BJ (cell line): ENCODE data around the gene SEC61A1. TPM values are rescaled to one million over a fixed set of nuclear protein-coding genes. Genes with fewer than 3 reads are reported as not detected.

Source experiments
- CTCF ChIA-PET: fragments of 350-600 bp; formaldehyde crosslinking; extraction: SDS; loops from one replicate; lab custom pipeline; 2021; ENCODE audit warnings: antibody characterized with exemption, inconsistent platforms; lab: Yijun Ruan, JAX
- POLR2A ChIA-PET: fragments of 300-600 bp; sonication (Branson Sonifier 250); formaldehyde crosslinking; extraction: SDS; loops from one replicate; lab custom pipeline; 2021; ENCODE audit warnings: antibody characterized with exemption; lab: Charles Lee
- DNase-seq: peaks from one replicate; pipeline ENCODE4 v3.0.0-alpha.2; 2011; ENCODE audit warnings: low read depth
- H3K27me3 ChIP-seq: 2 replicates; pipeline ENCODE4 v1.6.0; 2011; ENCODE audit warnings: low read length; ENCODE audit not compliant: control insufficient read depth, insufficient read depth
- H3K36me3 ChIP-seq: 2 replicates; pipeline ENCODE4 v1.5.1; 2011; ENCODE audit warnings: low read length; ENCODE audit not compliant: control insufficient read depth, insufficient read depth
- H3K4me3 ChIP-seq: 2 replicates; pipeline ENCODE4 v1.5.1; 2011; ENCODE audit warnings: low read depth, mild to moderate bottlenecking, control low read depth, low read length
- CTCF ChIP-seq: IDR thresholded peaks from 2 replicates; pipeline ENCODE4 v1.5.1; 2011; ENCODE audit warnings: low read depth, mild to moderate bottlenecking, control low read depth, inconsistent platforms, low read length, moderate library complexity; ENCODE audit not compliant: insufficient read depth
- polyA plus RNA-seq: library from polyadenylated mRNA; depleted of rRNA; stranded (reverse); fragments of >200 nt; gene quantifications from 2 replicates; pipeline ENCODE4 v1.2.3, GENCODE V29; 2011

SEC61A1 gene
- polyA plus RNA-seq, 1 experiment: 458 TPM

DNA sequence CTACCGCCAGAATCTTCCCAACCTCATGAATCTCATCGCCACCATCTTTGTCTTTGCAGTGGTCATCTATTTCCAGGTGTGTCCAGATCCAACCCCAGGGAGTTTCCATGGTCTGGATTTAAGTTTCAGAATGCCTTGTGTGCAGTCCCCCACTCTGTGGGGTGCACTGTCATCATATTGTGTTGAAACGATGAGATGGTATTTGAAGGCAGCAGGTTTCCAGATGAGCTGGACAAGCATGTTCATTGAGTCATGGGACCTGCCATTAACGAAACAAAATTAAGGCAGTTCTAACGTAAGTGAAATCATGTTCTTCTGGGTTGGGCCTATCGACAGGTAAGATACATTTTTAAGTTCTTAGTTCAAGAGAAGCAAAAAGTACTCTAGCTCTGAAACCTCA, 12.7 kb downstream of the SEC61A1 start:
- ChIA-PET CTCF (no interaction called here), POLR2A (no interaction called here)
- Histone ChIP-seq H3K27me3 (no peaks in the 10 kb centered on the region), H3K4me3 (no peak overlapping the region), H3K36me3 (peaks cover 51% of the 10 kb centered on the region)
- DNase-seq: no peak
- TF ChIP-seq CTCF: no peak

GRCh38 chr3:128066114-128066513, 13.9 kb downstream of the SEC61A1 start:
- no peak for DNase-seq
- no peak for TF ChIP-seq CTCF
- no peaks in the 10 kb centered on the region for H3K27me3 ChIP-seq
- POLR2A ChIA-PET: no interaction called here
- no peak overlapping the region for H3K4me3 ChIP-seq
- CTCF ChIA-PET: interaction anchor here (1.1 to 3.0 kb wide), 3 partner anchors 11 to 68 kb away, joined by 3 to 9 read pairs (median 3); no protein-coding TSS in a partner anchor
- peaks cover 61% of the 10 kb centered on the region for H3K36me3 ChIP-seq

DNA sequence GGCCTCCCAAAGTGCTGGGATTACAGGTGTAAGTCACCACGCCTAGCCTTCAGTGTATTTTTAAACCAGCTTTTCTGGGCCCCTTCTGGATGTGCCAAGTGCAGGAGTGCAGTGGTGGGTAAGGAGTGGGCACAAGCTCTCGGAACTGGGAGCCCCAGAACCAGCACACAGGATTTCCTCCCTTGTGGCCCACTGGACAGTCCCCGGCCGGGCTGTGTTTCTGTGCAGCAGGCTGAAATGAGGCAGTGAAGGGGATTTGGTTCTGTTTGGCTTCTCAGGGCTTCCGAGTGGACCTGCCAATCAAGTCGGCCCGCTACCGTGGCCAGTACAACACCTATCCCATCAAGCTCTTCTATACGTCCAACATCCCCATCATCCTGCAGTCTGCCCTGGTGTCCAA, 14.4 kb downstream of the SEC61A1 start:
- ChIA-PET POLR2A (no interaction called here), CTCF (interaction anchor here (1.1 to 3.0 kb wide), 4 partner anchors 10 to 67 kb away, joined by 3 to 9 read pairs (median 3); no protein-coding TSS in a partner anchor)
- Histone ChIP-seq H3K27me3 (no peaks in the 10 kb centered on the region), H3K4me3 (no peak overlapping the region), H3K36me3 (peaks cover 62% of the 10 kb centered on the region)
- DNase-seq: no peak
- TF ChIP-seq CTCF: no peak

DNA sequence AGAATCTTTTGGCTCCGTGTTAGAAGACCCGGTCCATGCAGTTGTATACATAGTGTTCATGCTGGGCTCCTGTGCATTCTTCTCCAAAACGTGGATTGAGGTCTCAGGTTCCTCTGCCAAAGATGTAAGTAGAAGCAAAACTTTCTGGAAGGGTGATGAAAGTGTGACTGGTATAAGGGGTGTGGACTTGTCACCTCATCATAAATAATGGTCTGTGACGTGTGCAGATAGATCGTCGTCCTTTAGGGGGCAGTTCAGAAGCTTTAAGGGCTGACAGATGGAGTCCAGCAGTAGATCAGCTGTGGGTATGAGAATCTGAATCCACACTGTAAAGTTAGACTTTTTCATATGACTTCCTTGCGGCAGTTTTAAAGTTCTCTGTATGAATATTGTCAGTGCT, 15.3 kb downstream of the SEC61A1 start:
- no peak for TF ChIP-seq CTCF
- CTCF ChIA-PET: interaction anchor here (1.2 to 3.0 kb wide), 3 partner anchors 9 to 28 kb away, joined by 3 to 9 read pairs (median 4); no protein-coding TSS in a partner anchor
- no peaks in the 10 kb centered on the region for H3K27me3 ChIP-seq
- no peak for DNase-seq
- no peak overlapping the region for H3K4me3 ChIP-seq
- POLR2A ChIA-PET: no interaction called here
- H3K36me3 ChIP-seq: peaks cover 60% of the 10 kb centered on the region

DNA sequence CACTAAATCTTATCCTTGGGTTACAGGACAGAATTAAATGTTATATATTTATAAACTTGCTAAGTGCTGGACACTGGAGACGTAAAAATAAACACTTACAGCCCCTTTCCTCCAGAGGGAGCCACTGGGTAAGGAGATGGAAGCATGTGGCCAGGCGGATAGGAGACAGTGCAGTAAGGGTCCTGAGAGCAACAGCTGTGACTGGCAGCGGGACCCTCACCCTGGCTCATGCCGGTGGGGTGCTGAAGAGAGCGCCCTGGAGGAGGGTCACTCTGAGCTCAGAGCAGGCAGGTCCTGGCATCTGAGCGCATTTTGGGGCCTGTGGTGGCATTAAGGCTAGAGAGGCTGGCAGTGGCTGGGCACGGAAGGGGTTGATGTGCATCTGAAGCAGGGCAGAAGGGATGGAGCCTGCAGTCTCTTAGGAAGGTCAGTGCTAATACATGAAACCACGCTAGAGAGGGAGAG, 16.0 kb downstream of the SEC61A1 start:
- DNase-seq: no peak
- TF ChIP-seq CTCF: peak; percentile 70
- Histone ChIP-seq H3K4me3 (no peak overlapping the region), H3K27me3 (no peaks in the 10 kb centered on the region), H3K36me3 (peaks cover 64% of the 10 kb centered on the region)
- POLR2A ChIA-PET: no interaction called here
- CTCF ChIA-PET: interaction anchor here (0.8 to 3.0 kb wide), 7 partner anchors 8 to 77 kb away, joined by 3 to 9 read pairs (median 4); no protein-coding TSS in a partner anchor
